ENCODE data around the gene MLLT10. TPM values are rescaled to one million over a fixed set of nuclear protein-coding genes. Genes with fewer than 3 reads are reported as not detected.

MLLT10 gene
- total RNA-seq, 4 donors from 2014 or later, result 42.8 to 283 (median 48.5) TPM

DNA sequence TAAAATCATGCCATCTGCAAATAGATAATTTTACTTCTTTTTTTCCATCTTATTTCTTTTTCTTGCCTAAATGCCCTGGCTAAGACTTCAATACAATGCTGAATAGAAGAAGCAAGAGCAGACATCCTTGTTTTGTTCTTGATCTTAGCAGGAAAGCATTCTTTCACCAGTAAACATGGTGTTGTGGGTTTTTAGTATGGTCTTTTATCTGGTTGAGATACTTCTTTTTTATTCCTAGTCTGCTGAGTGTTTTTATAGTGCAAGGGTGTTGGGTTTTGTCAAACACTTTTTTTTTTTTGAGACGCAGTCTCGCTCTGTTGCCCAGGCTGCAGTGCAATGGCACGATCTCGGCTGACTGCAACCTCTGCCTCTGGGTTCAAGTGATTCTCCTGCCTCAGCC is 237.2 kb downstream of the MLLT10 start:
- TF ChIP-seq POLR2A (IDR thresholded peaks at IDR 0.05), result no peak
- TF ChIP-seq, protein P1, sequence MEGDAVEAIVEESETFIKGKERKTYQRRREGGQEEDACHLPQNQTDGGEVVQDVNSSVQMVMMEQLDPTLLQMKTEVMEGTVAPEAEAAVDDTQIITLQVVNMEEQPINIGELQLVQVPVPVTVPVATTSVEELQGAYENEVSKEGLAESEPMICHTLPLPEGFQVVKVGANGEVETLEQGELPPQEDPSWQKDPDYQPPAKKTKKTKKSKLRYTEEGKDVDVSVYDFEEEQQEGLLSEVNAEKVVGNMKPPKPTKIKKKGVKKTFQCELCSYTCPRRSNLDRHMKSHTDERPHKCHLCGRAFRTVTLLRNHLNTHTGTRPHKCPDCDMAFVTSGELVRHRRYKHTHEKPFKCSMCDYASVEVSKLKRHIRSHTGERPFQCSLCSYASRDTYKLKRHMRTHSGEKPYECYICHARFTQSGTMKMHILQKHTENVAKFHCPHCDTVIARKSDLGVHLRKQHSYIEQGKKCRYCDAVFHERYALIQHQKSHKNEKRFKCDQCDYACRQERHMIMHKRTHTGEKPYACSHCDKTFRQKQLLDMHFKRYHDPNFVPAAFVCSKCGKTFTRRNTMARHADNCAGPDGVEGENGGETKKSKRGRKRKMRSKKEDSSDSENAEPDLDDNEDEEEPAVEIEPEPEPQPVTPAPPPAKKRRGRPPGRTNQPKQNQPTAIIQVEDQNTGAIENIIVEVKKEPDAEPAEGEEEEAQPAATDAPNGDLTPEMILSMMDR (IDR thresholded peaks at IDR 0.05), result no peak
- no peak for DNase-seq (ENCODE audit: low spot score in 2 of 2)
- no peak overlapping the region for H3K4me3 ChIP-seq (ENCODE audit: low read depth, poor library complexity, severe bottlenecking)
- intact Hi-C loops (cut with DNase I; ENCODE audit: low total_unique reads), result no loop called here
- 95 to 100% methylated on average over 4 of the region's 4 CpGs for WGBS, 2 donors

DNA sequence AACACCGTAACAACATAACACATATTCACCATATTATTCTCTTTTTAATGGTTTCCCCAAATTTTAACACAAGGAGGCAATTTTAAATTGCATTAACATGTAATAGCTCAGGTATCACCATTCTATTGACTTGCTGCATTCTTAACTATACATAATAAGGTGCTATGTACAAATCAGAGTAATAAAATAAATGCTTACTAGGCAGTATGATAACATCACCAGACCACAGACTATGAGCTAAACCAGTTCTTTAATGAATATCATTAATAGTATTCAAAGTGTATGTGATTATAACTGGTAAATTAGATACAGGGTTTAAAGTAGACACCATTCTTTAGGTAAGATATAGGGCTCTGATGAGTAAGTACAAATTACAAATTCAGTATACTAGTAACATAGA is 242.9 kb downstream of the MLLT10 start:
- intact Hi-C loops (cut with DNase I; ENCODE audit: low total_unique reads), result no loop called here
- TF ChIP-seq, protein P1 (IDR thresholded peaks at IDR 0.05), result no peak
- no peak for TF ChIP-seq POLR2A (IDR thresholded peaks at IDR 0.05)
- no peak for DNase-seq (ENCODE audit: low spot score in 2 of 2)
- WGBS, 2 donors, result 98 to 100% methylated on average over 1 of the region's 1 CpG
- H3K4me3 ChIP-seq (ENCODE audit: low read depth, poor library complexity, severe bottlenecking), result no peak overlapping the region

DNA sequence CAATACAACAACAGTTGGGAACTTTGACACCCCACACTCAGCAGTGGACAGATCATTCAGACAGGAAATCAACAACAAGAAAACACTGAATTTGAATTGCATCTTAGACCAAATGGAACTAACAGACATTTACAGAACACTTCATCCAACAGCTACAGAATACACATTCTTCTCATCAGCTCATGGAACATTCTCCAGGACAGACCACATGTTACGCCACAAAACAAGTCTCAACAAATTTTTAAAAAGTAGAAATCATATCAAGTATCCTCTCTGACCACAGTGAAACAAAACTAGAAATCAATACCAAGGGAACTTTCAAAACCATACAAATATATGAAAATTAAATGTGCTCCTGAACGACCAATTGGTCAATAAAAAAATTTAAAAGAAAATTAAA is 257.2 kb downstream of the MLLT10 start:
- WGBS, 2 donors, result 88 to 95% methylated on average over 2 of the region's 2 CpGs
- intact Hi-C loops (cut with DNase I; ENCODE audit: low total_unique reads), result no loop called here
- TF ChIP-seq, protein P1 (IDR thresholded peaks at IDR 0.05), result no peak
- no peak for TF ChIP-seq POLR2A (IDR thresholded peaks at IDR 0.05)
- no peak overlapping the region for H3K4me3 ChIP-seq (ENCODE audit: low read depth, poor library complexity, severe bottlenecking)
- DNase-seq (ENCODE audit: low spot score in 2 of 2), result no peak

MicroRNA genes within 50 kb of the gene (microRNA counts, 767-probe panel; counts per million panel counts)
- 0 to 358 counts per million in 2 donors for microRNA hsa-miR-1915-3p

Small RNA genes within 50 kb of the gene (microRNA-seq; reads per million reads assigned to microRNA genes)
- gene MIR1915 (ENCODE audit: borderline number of aligned reads in 1 of 2, borderline replicate concordance in 2 of 2), result 0 reads per million in 2 donors

Other genes starting within 250 kb of the MLLT10 start
- gene SKIDA1, start 8.6 kb upstream of the MLLT10 start, total RNA-seq, result 1 to 10 TPM in 2 of 4 donors, under 1 TPM in 2; 0.38 to 1.4 (median 0.96) TPM

Data from lower leg skin (tissue), 4 donors.